Keratinocyte (primary cell): ENCODE measurements around the gene CMC1. TPM values are rescaled to one million over a fixed set of nuclear protein-coding genes. Genes with fewer than 3 reads are reported as not detected.

Experiments
- DNase-seq: peaks from one replicate; pipeline ENCODE4 v3.0.0-alpha.2; 2011; ENCODE audit warnings: low read depth, missing footprints, low spot score
- FAIRE-seq: peaks from 2 replicates; lab custom pipeline; 2011; peaks lifted over from hg19 to GRCh38; lab: Jason Lieb, UNC
- H2AFZ ChIP-seq: 2 replicates; pipeline ENCODE4 v1.6.0; 2012; ENCODE audit warnings: low read length, control low read depth, inconsistent platforms; ENCODE audit not compliant: control insufficient read depth
- H3K27ac ChIP-seq: 2 replicates; pipeline ENCODE4 v1.5.1; 2011; ENCODE audit warnings: low read length; ENCODE audit not compliant: control insufficient read depth, insufficient read depth
- H3K27me3 ChIP-seq: 3 replicates; pipeline ENCODE4 v1.6.0; 2011; ENCODE audit warnings: low read length; ENCODE audit not compliant: control insufficient read depth, insufficient read depth; ENCODE audit errors: extremely low read depth
- H3K36me3 ChIP-seq, 2 experiments: 2 replicates in 1 of 2; 3 replicates in 1 of 2; pipeline ENCODE4 v1.5.1; 2011; ENCODE audit warnings: low read length in 2 of 2, mild to moderate bottlenecking in 1 of 2; ENCODE audit not compliant: control insufficient read depth in 2 of 2, insufficient read depth in 2 of 2; ENCODE audit errors: extremely low read depth in 1 of 2
- H3K4me1 ChIP-seq: 3 replicates; pipeline ENCODE4 v1.5.1; 2011; ENCODE audit warnings: low read length; ENCODE audit not compliant: control insufficient read depth, insufficient read depth; ENCODE audit errors: extremely low read depth
- H3K4me2 ChIP-seq: 3 replicates; pipeline ENCODE4 v1.6.0; 2011; ENCODE audit warnings: low read depth, low read length; ENCODE audit not compliant: control insufficient read depth, insufficient read depth; ENCODE audit errors: extremely low read depth
- H3K4me3 ChIP-seq, 3 experiments: fragments of 200-600 bp in 1 of 3; sonication (generic) in 1 of 3; 2 replicates in 2 of 3; 3 replicates in 1 of 3; pipeline ENCODE4 v1.5.1; 2011 to 2016; ENCODE audit warnings: low read length in 3 of 3, mild to moderate bottlenecking in 3 of 3, control low read depth in 2 of 3, inconsistent platforms in 1 of 3, low read depth in 1 of 3, mixed read lengths in 1 of 3, mixed run types in 1 of 3, moderate library complexity in 1 of 3; ENCODE audit not compliant: control insufficient read depth in 2 of 3, insufficient read depth in 2 of 3; ENCODE audit errors: extremely low read depth in 1 of 3
- H3K79me2 ChIP-seq: 2 replicates; pipeline ENCODE4 v1.6.0; 2012; ENCODE audit warnings: low read length; ENCODE audit not compliant: control insufficient read depth, insufficient read depth
- H3K9ac ChIP-seq: 3 replicates; pipeline ENCODE4 v1.6.0; 2011; ENCODE audit warnings: low read length; ENCODE audit not compliant: control insufficient read depth, insufficient read depth; ENCODE audit errors: extremely low read depth
- H3K9me1 ChIP-seq: 3 replicates; pipeline ENCODE4 v1.6.0; 2011; ENCODE audit warnings: low read length; ENCODE audit not compliant: control insufficient read depth, insufficient read depth; ENCODE audit errors: extremely low read depth
- H3K9me3 ChIP-seq: 2 replicates; pipeline ENCODE4 v1.5.1; 2012; ENCODE audit warnings: low read depth, low read length; ENCODE audit not compliant: control insufficient read depth
- H4K20me1 ChIP-seq: 3 replicates; pipeline ENCODE4 v1.6.0; 2011; ENCODE audit warnings: low read length; ENCODE audit not compliant: control insufficient read depth, insufficient read depth; ENCODE audit errors: extremely low read depth
- EZH2 ChIP-seq: IDR thresholded peaks from one replicate; pipeline ENCODE4 v1.6.1; 2012; ENCODE audit warnings: inconsistent platforms, mild to moderate bottlenecking, low read length, moderate library complexity
- dilution Hi-C: fragments of 300-500 bp; cut with MboI; formaldehyde crosslinking; loops from one replicate; pipeline ENCODE4 v1.7.0; 2020; ENCODE audit warnings: low sequenced_read_pairs; ENCODE audit not compliant: extremely low pct_ligation_motif_present
- polyA plus RNA-seq, 5 experiments: library from polyadenylated mRNA; depleted of rRNA in 3 of 5; stranded (reverse) in 3 of 5; stranded (forward) in 1 of 5; unstranded in 1 of 5; fragments of >200 nt; gene quantifications; 1 replicate in 1 of 5; 2 replicates in 3 of 5; 3 replicates in 1 of 5; pipeline versions ENCODE4 v1.2.1 to v1.2.3, GENCODE V29; 2011 to 2012; ENCODE audit warnings: missing spikeins in 2 of 5, low read depth in 1 of 5, low replicate concordance in 1 of 5
- TF ChIP-seq, protein P1 (sequence below), 3 experiments: IDR thresholded peaks in 1 of 3; conservative IDR thresholded peaks in 1 of 3; optimal IDR thresholded peaks in 1 of 3; 2 replicates in 2 of 3; 3 replicates in 1 of 3; pipeline versions ENCODE3 to v1.5.1; 2011; ENCODE audit warnings: low read length in 3 of 3, mild to moderate bottlenecking in 3 of 3, moderate library complexity in 2 of 3, control low read depth in 1 of 3, inconsistent platforms in 1 of 3; ENCODE audit not compliant: insufficient read depth in 2 of 3; ENCODE audit errors: extremely low read depth in 1 of 3

Gene CMC1
- polyA plus RNA-seq, 1 donor (not counting 4 experiments of a cell fraction or from before 2014, with no cell fraction given), result 23.9 TPM

DNA sequence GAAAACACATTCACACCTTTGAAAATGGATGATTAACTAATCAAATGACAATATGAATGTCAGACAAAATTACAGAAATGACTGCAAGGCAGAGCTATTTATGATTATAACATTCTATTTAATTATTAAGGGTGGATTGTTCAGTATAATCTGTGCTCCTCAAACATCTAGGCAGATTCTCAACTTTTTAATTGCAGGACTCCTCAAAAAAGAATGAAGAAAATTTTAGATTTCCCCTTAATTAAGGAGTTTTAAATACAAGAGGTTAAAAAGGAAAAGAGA lies 22.6 kb upstream of the CMC1 start:
- Histone ChIP-seq H3K36me3 (no peaks in the 10 kb centered on the region), H2AFZ (no peak overlapping the region), H3K27me3 (no peaks in the 10 kb centered on the region), H3K79me2 (no peaks in the 10 kb centered on the region), H3K27ac (no peak overlapping the region), H3K4me1 (no peaks in the 10 kb centered on the region), H3K9me1 (no peaks in the 10 kb centered on the region), H3K9me3 (no peaks in the 10 kb centered on the region), H3K4me3 (no peak overlapping the region), H4K20me1 (no peaks in the 10 kb centered on the region), H3K9ac (no peak overlapping the region), H3K4me2 (no peak overlapping the region)
- no peak for FAIRE-seq
- DNase-seq, result no peak
- dilution Hi-C loops, result no loop called here
- TF ChIP-seq, protein P1, sequence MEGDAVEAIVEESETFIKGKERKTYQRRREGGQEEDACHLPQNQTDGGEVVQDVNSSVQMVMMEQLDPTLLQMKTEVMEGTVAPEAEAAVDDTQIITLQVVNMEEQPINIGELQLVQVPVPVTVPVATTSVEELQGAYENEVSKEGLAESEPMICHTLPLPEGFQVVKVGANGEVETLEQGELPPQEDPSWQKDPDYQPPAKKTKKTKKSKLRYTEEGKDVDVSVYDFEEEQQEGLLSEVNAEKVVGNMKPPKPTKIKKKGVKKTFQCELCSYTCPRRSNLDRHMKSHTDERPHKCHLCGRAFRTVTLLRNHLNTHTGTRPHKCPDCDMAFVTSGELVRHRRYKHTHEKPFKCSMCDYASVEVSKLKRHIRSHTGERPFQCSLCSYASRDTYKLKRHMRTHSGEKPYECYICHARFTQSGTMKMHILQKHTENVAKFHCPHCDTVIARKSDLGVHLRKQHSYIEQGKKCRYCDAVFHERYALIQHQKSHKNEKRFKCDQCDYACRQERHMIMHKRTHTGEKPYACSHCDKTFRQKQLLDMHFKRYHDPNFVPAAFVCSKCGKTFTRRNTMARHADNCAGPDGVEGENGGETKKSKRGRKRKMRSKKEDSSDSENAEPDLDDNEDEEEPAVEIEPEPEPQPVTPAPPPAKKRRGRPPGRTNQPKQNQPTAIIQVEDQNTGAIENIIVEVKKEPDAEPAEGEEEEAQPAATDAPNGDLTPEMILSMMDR (optimal IDR thresholded peaks at IDR 0.05 in 1 of 3, IDR thresholded peaks at IDR 0.05 in 1 of 3, conservative IDR thresholded peaks at IDR 0.05 in 1 of 3; ENCODE audit: extremely low read depth in 1 of 3, insufficient read depth in 2 of 3, low read length in 3 of 3), result no peak
- no peak for TF ChIP-seq EZH2

- FAIRE-seq (no peak), DNase-seq (no peak)
- H2AFZ ChIP-seq, result no peak overlapping the region
- no peaks in the 10 kb centered on the region for H3K9me1 ChIP-seq
- no peak overlapping the region for H3K9ac ChIP-seq
- H3K4me3 ChIP-seq, result no peak overlapping the region
- no peaks in the 10 kb centered on the region for H3K79me2 ChIP-seq
- no peaks in the 10 kb centered on the region for H3K27me3 ChIP-seq
- TF ChIP-seq, protein P1 (optimal IDR thresholded peaks at IDR 0.05 in 1 of 3, IDR thresholded peaks at IDR 0.05 in 1 of 3, conservative IDR thresholded peaks at IDR 0.05 in 1 of 3; ENCODE audit: extremely low read depth in 1 of 3, insufficient read depth in 2 of 3, low read length in 3 of 3), result no peak
- TF ChIP-seq EZH2, result no peak
- dilution Hi-C loops, result no loop called here
- H3K9me3 ChIP-seq, result no peaks in the 10 kb centered on the region
- H3K4me2 ChIP-seq, result no peak overlapping the region
- H4K20me1 ChIP-seq, result no peaks in the 10 kb centered on the region
- H3K36me3 ChIP-seq, result no peaks in the 10 kb centered on the region
- H3K4me1 ChIP-seq, result no peaks in the 10 kb centered on the region
- H3K27ac ChIP-seq, result no peak overlapping the region
These were observed 17.0 kb upstream of the CMC1 start for GRCh38 chr3:28224430-28224829.
